ENCODE measurements around the gene ELAVL3.

The ELAVL3 gene

DNA sequence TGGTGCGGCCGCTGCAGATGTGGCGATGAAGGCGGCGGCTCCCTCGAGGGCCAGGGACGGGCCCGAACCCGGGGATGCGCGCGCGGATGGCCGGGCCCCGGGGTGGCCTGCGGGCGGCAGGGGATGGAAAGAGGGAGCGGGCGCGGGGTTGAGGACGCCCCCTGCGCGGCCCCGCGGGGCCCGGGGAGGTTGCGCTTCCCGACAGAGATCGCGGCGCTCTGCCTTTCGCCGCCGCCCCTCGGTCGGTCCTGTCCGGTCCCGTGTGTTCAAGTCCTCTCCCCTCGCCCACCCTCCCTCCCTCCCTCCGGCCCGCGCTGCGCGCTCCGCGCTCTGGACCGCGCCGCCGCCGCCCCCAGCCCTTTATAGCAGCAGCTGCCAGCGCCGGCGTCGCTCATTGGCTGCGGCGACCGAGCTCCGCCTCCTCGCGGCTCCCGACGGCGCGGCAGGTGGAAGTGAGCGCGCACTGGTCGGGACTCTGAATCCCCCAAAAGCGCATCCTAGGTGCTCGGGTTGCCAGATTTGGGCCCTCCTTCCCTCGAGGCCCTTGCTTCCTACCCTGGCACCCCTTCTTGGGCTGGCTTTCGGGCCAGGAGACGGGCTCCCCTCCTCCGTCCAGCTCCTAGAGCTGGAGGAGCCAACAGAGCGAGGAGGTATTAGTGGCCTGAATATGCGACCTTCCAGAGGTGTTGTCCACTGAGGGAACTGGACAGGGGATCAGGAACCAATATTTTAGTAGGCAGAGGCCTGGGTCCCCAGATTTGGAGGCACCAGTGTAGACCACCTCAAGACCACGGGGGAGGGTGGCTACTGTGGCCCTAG is at the start of gene ELAVL3:
Gene ELAVL3, minus strand, starts transcription at position 332 of the 819 bp plus-strand sequence. CDS start 438 bp downstream, outside the sequence.
- no peak for DNase-seq

GRCh38 chr19:11530432-11530831 is 49.6 kb upstream of the ELAVL3 start:
- peak; percentile 25 for DNase-seq

DNA sequence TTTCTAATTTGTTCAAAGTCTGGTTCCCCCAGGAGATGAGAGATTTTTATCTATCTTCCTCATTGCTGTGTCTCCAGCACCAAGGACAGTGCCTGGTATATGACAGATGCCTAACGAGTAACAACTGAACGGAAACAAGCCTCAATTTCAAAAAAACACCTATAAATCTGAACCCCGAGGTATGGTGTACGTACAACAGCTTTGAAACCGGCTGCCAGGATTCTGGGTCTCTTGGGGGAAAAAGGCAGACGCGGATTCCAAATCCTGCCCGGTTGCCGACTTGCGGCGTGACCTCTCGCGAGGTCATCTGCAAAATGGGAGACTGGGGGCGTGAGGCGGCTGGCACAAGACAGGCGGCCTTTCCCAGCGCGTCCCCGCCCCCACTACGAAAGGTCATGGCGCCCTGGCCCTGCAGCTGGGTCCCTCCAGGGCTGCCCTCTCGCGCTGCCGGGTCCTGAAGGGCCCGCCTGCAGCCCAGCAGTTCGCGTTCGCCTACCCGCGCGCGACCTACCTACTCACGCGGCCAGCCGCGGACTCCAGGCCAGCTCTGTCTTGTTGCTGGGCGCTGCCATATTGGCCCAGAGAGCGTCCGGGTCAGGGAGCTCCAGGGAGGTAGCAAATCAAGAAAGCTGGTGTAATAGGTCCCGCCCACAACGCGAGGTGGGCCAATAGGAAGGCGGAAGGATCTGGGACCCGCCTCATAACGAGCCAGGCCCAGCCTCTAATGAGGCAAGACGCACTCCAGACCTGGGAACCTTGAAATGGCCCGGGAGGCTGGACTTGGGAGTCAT is 47.9 kb upstream of the ELAVL3 start, which contains the start of gene ECSIT:
Gene ECSIT, minus strand, starts transcription at position 584 of the 791 bp plus-strand sequence. CDS start 9,964 bp downstream, outside the sequence.
- DNase-seq = peak; percentile 98

GRCh38 chr19:11519138-11519537 is 38.3 kb upstream of the ELAVL3 start:
- DNase-seq = no peak

- no peak for DNase-seq
Measured at GRCh38 chr19:11513946-11514345, 33.1 kb upstream of the ELAVL3 start.

DNA sequence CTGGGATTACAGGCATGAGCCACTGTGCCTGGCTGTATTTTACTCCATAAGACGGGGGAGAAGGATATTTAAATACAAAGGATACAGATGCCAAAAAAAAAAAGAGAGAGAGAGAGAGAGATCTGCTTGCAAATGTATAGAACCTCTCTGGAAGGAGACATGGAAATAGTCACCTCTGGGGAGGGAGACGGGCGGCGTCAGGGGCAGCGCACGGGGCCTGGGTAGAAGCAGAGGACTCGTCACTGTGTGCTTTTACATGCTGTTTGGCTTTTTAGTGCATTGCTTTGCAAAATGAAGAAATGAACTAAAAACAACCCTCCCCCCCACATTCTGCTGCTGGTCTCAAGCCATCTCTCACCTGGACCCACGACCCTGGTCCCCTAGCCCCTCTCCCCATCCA is 29.6 kb upstream of the ELAVL3 start:
- no peak for DNase-seq

DNA sequence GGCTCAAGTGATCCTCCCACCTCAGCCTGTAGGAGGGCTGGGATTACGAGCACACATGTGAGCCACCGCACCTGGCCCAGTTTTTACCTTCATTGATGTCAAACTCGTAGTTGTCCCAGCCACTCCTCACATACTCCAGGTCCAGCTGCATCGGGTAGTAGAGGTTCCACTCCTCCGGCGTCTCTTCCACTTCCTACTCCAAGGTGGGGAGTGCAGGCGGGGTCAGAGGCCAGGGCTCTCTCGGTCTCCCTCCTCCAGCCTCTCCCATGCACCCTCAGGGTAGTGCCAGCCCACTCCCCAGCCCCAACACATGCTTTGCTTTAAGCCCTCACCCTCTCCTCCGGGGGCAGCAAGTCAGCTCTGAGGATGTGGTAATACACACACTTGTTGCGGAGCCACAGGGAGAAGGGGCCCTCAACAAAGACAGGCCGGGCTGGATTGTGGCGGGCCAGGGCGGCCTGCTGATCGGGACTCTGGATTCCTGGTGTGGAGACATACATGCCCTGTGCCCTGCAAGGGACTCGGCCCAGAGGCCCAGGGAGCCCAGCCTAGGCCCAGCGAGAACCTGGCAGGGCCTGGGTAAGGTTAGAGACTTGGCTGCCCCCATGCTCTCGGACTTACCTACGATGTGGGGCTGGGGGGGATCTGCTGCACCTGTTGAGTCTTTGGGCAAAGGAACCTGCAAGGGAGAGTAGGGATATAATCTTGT is 26.7 kb upstream of the ELAVL3 start:
- DNase-seq = no peak

DNA sequence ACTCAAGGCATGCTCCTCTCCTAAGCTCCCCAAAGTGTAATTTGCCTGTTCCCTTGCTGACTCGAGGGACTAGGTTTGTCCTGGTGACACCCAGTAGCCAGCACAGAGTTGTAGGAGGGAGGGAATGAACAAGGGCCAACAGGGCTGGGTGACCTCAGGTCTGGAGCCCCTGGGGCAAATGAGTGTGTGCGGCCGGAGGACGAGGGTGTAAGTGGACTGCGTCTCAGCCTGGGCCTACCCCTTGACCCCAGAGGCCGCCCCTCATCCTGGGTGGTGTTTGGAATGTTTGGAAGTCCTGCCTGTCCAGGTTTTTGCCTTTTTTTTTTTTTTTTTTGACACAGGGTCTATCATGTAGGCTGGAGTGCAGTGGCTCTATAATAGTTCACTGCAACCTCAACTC is 26.1 kb upstream of the ELAVL3 start:
- no peak for DNase-seq

- DNase-seq = no peak
Measured at GRCh38 chr19:11506101-11506555, 25.3 kb upstream of the ELAVL3 start.

GRCh38 chr19:11505504-11506100 is 24.8 kb upstream of the ELAVL3 start, which contains the start of gene ZNF653:
Gene ZNF653 (minus strand): TSS chr19:11505839. CDS start chr19:11505786, 53 bp downstream.
- peak; percentile 85 for DNase-seq

DNA sequence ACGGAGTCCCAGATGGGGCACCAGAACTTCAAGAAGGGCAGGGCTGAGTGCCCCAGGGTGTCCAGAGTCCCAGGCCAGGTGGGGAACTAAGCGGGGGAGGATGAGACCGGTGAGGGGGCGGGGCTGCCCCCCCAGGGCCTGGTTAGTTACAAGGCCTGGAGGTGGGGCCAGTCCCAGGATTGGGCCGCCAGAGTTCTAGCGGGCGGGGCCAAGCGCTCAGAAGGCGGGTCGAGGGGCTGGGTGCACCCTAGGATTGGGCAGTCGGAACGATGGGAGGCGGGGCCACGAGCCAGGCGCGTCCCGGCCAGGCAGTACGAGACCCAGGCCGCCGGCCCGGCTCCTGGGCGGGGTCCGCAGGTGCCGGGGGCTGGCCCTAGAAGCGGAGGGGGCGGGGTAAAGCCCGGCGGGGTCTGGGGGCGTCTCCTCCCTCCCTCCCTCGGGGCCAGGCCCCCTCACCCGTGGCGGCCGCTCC is 24.2 kb upstream of the ELAVL3 start:
- peak; percentile 97 for DNase-seq

DNA sequence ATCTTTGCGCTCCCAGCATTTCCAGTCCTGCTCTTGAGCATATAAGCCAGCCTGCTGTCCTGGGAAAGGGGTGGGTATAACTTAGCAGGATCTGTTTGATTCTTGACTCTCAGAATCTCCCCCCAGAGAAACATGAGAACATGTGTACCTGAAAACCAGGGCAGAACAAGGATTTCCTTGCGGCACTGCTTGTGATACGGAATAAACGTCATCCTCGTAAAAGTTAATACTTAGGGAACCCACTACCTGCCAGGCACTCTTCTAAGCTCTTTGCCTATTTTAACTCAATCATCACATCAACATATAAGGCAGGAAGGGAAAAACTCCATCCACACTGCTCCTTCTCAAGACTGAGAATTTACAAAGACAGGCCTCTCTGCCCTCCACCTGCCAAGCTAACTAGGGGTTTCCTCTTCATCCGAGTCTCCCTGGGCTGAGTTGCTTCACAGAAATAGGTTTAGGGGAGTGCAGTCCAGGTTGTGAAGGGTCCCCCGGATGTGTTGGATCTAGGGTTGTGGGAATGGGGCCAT is 23.7 kb upstream of the ELAVL3 start:
- no peak for DNase-seq

- no peak for DNase-seq
Measured at GRCh38 chr19:11499890-11500420, 19.1 kb upstream of the ELAVL3 start.

GRCh38 chr19:11499220-11499726 is 18.4 kb upstream of the ELAVL3 start:
- no peak for DNase-seq

- peak; percentile 71 for DNase-seq
Measured at GRCh38 chr19:11496391-11497163, 15.7 kb upstream of the ELAVL3 start.

GRCh38 chr19:11495885-11496284 is 15.0 kb upstream of the ELAVL3 start:
- DNase-seq = no peak

DNA sequence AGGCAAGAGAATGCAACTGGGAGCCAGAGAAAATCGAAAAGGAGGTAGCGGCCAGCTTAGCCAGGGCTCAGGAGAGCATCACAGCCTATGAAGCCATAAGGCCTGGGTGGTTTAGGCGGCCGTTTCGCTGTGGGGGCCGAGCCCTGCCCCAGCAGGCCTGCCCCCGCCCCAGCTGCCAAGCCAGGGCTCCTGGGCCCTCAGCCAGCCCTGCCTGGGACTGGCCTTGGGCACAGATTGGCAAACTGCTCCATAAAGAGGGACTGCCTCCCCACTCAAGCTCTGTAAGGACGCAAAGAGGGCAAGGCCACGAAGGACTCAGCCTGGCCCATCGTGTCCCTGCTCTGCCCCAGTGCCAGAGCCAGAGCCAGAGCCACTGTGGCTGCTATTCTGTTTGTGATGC is 14.6 kb upstream of the ELAVL3 start:
- no peak for DNase-seq

DNA sequence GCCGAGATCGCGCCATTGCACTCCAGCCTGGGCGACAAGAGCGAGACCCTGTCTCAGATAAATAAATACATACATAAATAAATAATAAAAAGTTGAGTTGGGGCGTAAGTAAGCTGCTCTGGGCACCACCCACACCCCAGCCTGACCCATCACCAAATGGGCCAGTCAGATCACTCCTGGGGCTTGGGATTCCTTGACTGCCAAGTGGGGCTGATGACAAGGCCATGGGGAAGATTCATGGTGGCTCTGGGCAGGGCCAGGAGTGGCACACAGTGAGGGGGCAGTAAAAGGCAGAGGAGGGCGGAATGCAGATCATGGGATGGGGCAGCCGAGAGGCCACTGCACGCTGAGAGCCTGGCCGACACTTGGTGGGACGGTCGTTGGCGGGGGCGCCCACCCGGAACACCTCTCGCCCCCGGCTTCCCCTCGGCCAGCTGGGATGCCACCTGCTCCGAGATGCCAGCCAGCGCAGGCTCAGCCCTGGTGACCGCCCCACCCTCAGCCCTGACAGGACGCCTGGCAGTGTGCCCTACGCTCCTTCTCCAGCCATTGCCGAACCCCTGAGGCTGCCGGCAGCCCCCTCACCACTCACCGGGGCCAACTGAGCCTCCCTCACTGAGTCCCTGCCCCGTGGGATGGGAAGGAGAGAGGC is 13.9 kb upstream of the ELAVL3 start:
- no peak for DNase-seq

- no peak for DNase-seq
Measured at GRCh38 chr19:11489378-11489777, 8.5 kb upstream of the ELAVL3 start.
